Astrocyte of the hippocampus (primary cell): ENCODE measurements around the gene MRS2.
"Not testable (repeated sequence)": the region's sequence is repeated elsewhere in the genome, so short reads cannot be mapped to it uniquely, and the experiment has no call there.

Experiments
- DNase-seq: peaks from one replicate; pipeline ENCODE4 v3.0.0; 2011; ENCODE audit warnings: low read depth, low spot score

Gene MRS2

DNA sequence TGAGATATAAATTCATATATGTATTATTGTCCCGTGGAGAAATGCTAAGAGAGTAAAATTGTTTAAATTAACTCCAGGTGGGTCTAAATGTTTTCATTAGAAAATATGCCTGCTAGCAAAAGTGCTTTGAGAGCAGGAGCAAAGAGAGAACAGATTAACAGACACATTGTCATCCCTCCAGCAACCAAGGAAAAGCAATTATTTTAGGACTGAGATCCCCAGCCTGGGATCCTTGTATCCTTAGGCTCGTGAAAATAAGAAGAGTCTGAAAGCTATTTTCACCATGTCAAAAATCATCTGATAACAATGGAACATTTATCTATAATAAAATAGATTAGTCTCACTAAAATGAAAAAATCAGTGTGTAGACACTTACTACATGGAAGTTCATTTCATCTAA, 11.5 kb upstream of the MRS2 start:
- no peak for DNase-seq

DNA sequence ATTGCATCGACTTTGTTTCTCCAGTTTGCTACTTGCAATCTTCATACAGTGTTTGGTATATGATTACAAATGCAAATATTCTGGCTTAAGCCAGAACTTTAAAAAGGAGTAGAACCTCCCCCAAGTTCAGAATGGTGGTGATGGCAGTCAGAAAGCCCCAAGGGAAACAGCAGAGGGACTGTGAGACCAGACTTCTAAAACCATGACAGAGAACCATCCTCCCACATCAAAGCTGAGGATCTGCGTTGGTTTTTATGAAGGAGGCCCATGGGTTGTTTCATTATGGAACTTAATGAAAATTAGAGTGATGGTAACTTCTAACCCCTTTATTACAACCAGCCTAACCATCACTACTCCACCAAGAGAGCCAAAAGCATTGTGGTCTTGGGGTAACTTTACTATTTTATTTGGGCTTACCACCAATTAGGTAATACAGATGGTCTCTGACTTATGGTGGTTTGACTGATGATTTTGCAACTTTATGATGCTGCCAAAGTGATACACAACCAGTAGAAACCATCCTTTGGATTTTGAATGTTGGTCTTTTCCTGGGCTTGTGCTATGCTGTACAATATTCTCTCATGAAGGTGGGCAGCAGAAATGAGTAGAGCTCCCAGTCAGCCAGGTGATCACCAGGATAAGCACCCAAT, 10.9 kb upstream of the MRS2 start:
- DNase-seq, result no peak

DNA sequence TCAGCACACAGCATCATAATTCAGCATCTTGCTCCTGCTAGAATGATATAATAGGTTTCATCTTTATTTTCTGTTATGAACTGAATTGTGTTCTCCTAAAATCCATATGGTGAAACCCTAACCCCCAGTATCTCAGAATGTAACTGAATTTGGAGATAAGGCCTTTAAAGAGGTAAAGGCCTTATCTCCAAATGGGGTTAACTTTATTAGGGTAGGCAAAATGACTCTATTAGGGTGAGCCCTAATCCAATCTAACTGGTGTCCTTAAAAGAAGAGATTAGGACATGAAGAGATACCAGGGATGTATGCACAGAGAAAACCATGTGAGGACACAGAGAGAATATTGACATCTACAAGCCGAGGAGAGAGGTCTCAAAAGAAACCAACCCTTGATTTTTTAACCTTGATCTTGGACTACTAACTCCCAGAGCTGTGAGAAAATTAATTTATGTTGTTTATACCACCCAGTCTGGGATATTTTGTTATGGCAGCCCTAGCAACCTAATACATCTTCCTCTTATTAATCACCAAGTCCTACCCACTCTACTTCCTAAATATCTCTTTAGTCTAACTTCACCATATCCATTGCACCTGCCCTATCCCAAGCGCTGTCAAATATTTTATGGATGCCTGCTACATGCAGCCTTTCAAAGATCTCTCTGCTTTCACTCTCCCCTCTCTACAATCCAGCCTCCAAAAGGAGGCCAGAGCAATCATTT, 8.5 kb upstream of the MRS2 start:
- DNase-seq, result no peak

DNA sequence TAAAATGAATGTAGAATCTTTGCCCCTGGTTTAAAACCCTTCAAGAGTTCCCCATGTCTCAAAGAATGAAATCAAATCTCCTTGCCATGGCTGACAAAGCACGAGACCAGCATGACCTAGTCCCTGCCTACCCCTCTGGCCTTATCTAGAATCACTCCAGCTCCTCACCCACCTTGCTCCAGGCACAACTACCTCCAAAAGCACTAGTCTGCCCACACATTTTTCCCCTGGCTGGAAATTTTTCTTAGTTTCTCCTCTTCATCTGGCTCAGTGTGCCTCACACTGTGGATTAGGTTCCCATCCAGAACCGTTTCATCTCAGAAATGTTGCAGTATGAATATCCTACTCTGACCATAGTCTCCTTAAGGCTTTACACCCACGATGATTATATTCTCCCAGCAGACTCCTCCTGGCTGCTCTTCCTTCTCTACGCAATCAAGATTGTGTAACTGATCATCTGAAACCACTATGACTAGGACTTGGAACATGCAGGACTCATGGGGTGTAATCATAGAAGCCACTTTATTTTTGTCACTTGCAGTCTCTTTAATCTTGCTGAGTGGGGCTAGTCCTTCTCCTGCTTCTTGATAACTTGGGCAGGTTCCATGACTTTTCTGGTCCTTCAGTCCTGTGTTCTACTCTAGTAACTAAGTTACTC, 7.8 kb upstream of the MRS2 start:
- no peak for DNase-seq

DNA sequence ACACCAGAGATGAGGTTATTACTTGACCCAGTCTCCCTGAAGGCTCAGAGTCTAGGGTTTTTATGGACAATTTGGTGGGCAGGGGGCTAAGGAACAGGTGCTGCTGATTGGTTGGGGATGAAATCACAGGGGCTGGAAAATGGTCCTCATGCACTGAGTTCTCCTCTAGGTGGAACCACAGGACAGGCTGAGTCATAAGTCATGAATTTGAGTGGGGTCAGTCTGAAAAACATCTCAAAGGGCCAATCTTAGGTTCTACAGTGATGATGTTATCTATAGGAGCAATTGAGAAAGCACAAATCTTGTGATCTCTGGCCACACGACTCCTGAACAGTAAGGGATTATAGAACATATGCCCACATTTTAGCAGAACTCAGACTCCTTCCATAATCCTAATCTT, 5.9 kb upstream of the MRS2 start:
- DNase-seq, result no peak

DNA sequence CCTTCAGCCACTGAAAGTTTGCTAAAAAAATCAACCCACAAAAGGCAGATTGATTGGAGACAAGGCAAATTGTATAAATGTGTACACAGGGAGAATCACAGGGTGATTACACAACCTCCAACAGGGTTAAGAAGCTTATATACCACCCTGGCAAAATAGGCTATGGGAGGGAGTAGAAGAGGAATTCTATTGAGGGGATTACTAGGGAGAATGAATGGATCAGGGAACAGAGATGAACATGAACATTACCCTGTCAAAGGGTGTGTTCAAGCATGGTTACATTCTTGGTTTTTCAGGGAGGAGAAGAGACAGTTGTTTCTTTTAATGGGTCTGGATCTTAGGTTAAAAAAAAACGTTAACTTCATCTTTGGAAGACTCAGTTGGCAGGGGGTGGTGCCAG, 5.1 kb upstream of the MRS2 start:
- DNase-seq, result no peak

DNA sequence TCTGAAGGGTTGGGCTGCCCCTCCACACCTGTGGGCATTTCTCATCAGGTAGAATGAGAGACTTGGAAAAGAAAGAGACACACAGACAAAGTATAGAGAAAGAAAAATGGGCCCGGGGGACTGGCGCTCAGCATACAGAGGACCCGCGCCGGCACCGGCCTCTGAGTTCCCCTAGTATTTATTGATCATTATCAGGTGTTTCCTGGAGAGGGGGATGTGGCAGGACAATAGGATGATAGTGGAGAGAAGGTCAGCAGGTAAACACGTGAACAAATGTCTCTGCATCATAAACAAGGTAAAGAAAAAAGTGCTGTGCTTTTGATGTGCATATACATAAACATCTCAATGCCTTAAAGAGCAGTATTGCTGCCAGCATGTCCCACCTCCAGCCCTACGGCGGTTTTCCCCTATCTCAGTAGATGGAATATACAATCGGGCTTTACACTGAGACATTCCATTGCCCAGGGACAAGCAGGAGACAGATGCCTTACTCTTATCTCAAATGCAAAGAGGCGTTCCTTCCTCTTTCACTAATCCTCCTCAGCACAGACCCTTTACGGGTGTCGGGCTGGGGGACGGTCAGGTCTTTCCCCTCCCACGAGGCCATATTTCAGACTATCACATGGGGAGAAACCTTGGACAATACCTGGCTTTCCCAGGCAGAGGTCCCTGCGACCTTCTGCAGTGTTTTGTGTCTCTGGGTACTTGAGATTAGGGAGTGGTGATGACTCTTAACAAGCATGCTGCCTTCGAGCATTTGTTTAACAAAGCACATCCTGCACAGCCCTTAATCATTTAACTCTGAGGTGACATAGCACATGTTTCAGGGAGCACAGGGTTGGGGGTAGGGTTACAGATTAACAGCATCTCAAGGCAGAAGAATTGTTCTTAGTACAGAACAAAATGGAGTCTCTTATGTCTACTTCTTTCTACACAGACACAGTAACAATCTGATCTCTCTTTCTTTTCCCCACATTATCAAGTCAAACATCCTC, 2.4 kb upstream of the MRS2 start:
- not testable (repeated sequence) for DNase-seq

DNA sequence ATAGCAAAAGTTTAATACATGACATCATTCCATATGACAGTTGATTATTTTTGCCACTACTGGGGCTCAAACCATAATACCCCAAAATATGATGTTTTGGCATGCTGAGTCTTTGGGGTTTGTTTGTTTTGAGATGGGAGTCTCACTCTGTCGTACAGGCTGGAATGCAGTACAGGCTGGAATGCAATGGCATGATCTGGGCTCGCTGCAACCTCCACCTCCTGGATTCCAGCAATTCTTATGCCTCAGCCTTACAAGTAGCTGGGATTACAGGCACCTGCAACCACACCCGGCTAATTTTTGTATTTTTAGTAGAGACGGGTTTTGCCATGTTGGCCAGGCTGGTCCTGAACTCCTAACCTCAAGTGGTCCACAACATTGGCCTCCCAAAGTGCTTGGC, 1.3 kb upstream of the MRS2 start:
- no peak for DNase-seq

DNA sequence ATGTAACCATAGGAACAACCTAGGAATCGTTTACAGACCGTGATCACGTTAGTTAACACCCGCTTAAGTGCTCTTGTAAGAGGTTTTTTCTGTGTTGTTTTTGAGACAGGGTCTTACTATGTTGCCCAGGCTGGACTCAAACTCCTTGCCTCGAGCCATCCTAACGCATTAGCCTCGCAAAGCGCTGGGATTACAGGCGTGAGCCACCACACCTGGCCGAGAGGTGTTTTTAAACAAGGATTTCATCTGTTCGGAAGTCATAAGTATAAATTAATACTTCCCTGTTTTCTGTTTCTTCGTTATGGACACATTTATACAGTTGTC, 727 bp downstream of the MRS2 start:
- no peak for DNase-seq

DNA sequence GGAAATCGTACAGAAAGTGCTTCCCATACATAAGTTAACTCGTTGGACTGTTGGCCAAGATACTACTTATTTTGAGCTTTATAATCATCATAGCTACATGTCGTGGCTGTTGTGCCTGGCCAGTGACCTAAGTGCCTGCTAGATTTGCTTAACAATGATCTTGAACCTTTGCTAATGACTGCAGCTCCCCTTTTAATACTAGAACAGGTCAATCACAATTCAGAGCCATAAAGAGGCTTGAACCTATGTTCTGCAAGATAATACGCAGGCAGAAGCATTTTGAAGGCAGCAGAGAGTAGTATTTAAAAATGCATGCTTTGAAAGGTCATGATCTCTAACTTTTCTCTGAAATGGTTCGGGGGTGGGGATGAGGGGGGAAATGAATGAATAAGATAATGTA, 2.5 kb downstream of the MRS2 start:
- DNase-seq, result no peak

DNA sequence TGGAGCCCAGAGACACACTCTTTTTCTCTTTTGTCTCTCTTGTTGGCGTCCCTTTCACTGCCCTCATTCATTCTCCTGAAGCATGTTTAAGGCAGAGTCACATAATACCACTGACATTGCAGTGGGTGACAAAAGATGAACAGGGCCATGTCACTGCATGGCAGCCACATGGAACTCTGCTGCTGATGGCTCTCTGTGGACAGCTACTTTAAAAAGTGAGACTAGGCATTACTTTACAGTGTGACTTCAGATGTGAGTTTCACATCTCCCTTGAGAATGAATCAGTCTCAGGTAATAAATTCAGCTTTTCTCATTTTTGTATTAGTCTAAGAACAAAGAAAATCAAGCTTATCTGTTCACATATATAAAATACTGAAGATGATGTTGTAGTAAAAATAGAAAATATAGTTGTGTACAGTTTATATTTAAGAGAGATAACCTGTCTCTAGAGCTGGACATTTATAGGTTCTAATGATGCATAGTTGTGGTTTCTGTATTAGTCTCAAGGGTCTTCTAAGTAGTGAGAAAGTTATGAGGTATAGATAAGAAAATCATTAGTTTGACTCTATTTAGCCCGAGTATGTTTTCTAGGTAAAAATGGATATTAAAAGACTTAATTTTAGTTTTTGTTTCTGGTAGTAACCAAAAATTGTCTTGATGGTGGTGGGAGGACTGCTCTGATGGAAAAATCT, 6.1 kb downstream of the MRS2 start:
- no peak for DNase-seq

DNA sequence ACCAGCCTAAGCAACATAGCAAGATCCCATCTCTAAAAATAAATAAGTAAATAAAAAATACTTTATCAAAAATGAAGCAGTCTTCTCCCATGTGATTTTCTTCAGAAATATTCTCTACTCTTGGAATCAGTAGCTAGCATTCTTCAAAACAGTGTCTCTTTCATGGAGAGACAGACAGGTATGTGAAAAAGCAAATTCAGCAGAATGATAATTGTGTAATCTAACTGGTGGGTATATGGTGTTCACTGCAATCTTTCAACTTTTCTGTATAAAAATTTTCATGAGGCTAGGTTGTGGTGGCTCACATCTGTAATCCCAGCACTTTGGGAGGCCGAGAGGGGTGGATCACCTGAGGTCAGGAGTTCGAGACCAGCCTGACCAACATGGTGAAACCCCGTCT, 7.9 kb downstream of the MRS2 start:
- no peak for DNase-seq

DNA sequence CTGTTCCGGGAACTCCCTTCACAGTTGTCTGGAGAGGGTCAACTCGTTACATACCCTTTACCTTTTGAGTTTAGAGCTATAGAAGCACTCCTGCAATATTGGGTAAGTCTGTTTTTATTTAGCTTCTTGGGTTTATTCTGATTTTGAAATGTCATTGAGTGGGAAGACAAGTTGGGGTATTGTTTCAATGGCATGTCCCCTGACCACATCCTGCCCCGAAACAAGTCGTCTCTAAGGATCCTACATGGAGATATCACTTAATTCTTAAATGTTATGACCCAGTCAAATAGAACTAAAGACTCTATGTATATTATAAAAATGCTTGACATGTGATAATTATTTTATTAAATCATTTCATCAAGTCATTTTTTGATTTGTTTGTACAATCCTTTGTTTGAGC, 9.6 kb downstream of the MRS2 start:
- DNase-seq, result no peak

DNA sequence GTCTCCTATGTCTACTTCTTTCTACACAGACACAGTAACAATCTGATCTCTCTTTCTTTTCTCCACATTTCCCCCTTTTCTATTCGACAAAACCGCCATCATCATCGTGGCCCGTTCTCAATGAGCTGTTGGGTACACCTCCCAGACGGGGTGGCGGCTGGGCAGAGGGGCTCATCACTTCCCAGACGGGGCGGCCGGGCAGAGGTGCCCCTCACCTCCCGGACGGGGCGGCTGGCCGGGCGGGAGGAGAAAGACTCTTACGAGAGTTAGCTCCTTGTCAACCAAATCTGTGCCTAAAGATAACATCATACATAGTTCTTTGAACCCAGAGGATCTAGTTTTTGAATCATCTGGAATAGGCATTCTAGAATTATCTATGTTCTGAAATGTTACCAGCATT, 11.8 kb downstream of the MRS2 start:
- DNase-seq, result not testable (repeated sequence)

DNA sequence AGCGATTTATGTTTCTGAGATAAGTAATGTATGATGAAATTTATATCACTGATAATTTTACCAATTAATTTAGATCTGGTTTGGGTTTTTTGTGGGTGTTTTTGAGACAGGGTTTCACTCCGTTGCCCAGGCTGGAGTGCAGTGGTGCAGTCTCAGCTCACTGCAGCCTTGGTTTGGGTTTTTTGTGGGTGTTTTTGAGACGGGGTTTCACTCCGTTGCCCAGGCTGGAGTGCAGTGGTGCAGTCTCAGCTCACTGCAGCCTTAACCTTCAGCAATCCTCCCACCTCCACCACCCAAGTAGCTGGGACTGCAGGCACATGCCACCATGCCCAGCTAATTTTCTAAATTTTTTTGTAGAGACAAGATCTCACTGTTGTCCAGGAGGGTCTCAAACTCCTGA, 13.0 kb downstream of the MRS2 start:
- no peak for DNase-seq

DNA sequence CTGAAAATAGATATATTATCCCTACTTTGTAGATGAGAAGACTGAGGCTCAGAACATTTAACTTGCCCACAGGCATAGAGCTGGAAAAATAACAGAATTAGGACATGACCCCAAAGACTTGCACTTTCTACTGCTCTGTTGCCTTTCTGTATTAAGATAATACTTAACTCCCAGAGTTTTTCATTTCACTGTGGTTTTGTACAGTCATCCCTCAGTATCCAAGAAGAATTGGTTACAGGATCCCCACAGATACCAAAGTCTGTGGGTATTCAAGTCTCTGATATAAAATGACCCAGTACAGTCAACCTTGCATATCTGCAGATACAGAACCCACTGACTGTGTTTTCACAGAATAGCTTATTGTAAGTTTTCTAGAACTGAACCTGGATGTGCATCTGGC, 16.8 kb downstream of the MRS2 start:
- peak; percentile 29 for DNase-seq

DNA sequence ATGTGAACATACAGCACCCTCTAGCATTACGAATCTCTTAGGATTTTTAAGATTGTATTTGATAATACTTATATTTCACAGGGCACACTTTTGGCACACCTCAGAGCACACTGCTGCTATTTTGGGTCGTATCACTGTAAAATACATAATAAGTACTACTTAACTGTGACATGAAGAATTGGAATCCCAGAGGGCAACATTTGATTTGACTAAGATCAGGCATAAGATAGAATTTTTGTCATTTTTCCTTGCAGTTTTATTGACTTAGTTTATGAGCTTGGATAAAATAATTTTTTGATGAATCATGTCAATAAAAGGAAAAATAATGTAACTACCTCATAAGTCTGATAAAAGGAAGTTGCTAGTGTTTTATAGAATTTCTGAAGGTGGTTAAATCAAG, 22.4 kb downstream of the MRS2 start:
- no peak for DNase-seq

DNA sequence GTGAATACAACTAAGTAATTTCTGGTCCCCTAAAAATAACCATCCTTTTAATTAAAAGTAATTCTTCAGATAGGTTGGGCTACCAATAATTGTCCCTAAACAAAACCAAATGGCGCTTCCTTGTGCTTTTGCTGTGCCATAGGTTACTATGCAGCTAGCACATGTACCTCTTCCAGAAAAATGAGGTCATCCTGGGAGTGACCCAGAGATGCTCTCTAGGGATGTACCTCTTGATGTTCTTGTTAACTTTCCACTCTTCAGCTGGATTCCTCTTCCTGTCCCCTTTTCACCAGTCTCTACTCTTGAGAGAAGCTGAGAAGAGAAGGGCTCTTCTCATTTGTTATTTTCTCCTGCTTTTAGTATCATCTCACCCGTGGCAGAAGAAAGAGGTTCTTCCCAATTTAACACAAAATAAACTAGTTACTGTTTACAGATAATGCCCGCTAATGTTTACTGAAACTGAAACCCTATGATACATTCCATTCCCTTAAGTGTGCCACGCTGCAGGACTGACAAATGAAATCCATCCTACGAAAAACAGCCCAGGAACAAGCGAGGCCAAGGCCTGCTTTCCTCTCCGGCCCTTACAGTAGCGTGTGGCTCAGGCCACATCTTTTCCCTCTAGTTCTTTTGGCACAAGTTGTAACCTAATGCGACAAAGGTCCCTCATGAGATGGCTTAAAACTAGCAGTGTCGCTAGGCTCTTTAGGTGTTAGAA, 24.2 kb downstream of the MRS2 start:
- DNase-seq, result no peak

DNA sequence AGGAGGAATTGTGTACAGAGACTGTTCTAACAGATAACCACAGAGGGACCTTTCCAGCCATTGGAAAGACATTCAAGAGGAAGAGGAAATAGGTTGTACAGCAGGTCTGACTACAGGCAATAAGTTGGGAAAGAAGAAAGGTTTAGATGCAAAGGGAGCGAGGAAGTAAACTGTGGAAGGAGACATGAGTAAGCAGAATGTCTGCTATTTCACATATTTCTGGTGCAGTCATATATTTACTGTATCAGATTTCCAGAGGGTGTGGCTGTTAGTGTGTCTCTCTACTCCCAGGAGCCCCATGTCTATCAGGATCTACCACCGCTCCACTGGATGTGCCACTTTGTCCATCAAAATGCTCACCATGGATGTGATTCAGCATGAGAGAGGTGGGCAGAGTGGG, 25.9 kb downstream of the MRS2 start:
- DNase-seq, result peak; percentile 20

DNA sequence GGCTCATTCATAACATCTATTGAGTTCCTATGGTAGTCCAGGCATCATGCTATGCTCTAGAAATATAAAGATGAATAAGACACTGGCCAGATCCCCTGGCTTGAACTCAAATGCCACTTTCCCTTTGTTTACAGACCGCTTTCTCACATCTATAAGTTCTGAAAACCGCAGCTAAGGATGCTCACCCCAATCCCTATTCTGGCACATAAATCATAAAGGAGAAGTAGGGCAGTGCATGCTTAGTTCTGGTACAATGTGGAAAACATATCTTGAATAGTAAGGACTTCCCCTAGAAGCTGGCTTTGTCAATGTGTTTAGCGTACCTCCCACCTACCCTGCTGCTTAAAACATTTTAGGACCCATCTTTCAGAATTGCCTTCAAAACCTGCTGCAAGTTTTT, 26.4 kb downstream of the MRS2 start:
- DNase-seq, result no peak

DNA sequence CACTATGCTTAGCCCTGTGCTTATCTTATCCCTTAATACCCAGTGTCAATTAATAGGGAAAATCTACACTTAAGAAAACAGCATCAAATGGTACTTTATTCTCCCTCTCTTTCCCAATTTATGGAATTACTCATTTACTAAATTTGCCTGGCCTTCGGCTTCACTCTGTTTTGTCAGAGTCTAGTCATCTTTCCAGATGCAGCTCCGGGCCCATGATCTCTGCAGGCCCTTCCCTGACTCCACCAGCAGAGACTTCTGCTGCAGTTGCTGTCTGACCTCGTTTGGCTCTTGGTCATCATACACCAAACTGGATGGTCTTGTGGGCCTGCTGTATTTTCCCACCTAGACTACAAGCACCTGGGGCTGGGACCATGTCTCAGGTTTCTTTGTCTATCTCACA, 27.4 kb downstream of the MRS2 start:
- DNase-seq, result no peak
